Skeletal muscle satellite cell (primary cell): Measurements from ENCODE around the gene FOLR2.

Experiments
- H3K27me3 ChIP-seq: 2 replicates; pipeline ENCODE4 v1.7.0; 2013; ENCODE audit warnings: low read length; ENCODE audit not compliant: control insufficient read depth, insufficient read depth
- H3K36me3 ChIP-seq: 2 replicates; pipeline ENCODE4 v1.7.0; 2013; ENCODE audit warnings: mild to moderate bottlenecking, control low read depth, low read length; ENCODE audit not compliant: insufficient read depth
- H3K4me1 ChIP-seq: 2 replicates; pipeline ENCODE4 v1.7.0; 2013; ENCODE audit warnings: low read length; ENCODE audit not compliant: control insufficient read depth, insufficient read depth
- H3K4me2 ChIP-seq: 2 replicates; pipeline ENCODE4 v1.7.0; 2013; ENCODE audit warnings: mild to moderate bottlenecking, low read length
- H3K4me3 ChIP-seq: 2 replicates; pipeline ENCODE4 v1.7.0; 2013; ENCODE audit warnings: low read length
- H3K9ac ChIP-seq: 2 replicates; pipeline ENCODE4 v1.7.0; 2013; ENCODE audit warnings: mild to moderate bottlenecking, low read depth, low read length, moderate library complexity
- H3K9me3 ChIP-seq: replicated peaks from 2 replicates; pipeline ENCODE4 v1.7.0; 2013; ENCODE audit warnings: mild to moderate bottlenecking, control low read depth, low read length

The FOLR2 gene

GRCh38 chr11:72233056-72233772, 16.6 kb downstream of the FOLR2 start:
- peaks cover under 1% of the 10 kb centered on the region for H3K4me1 ChIP-seq
- peaks cover 96% of the 10 kb centered on the region for H3K36me3 ChIP-seq
- no peak overlapping the region for H3K9ac ChIP-seq
- H3K4me3 ChIP-seq, result no peak overlapping the region
- H3K27me3 ChIP-seq, result no peaks in the 10 kb centered on the region
- H3K9me3 ChIP-seq, result no peaks in the 10 kb centered on the region
- no peak overlapping the region for H3K4me2 ChIP-seq

GRCh38 chr11:72233773-72234513, 17.3 kb downstream of the FOLR2 start:
- Histone ChIP-seq H3K4me3 (no peak overlapping the region), H3K27me3 (no peaks in the 10 kb centered on the region), H3K36me3 (peaks cover 96% of the 10 kb centered on the region), H3K4me2 (no peak overlapping the region), H3K9me3 (no peaks in the 10 kb centered on the region), H3K4me1 (peaks cover under 1% of the 10 kb centered on the region), H3K9ac (no peak overlapping the region)

DNA sequence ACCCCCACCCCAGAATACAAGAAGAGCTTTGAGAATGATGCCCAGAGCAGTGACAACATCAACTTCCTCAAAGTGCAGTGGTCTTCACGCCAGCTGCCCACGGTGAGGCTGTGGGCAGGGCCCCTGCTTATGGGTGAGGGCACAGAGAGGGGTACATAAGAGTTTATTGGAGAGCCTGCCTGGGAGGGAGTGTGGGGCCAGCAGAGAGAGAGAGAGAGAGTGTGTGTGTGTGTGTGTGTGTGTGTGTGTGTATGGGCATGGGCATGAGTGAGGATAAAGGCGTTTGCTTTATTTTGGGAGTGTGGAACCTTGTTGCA, 17.9 kb downstream of the FOLR2 start:
- H3K9ac ChIP-seq, result no peak overlapping the region
- H3K4me3 ChIP-seq, result no peak overlapping the region
- peaks cover 91% of the 10 kb centered on the region for H3K36me3 ChIP-seq
- H3K4me2 ChIP-seq, result no peak overlapping the region
- H3K4me1 ChIP-seq, result peaks cover 6% of the 10 kb centered on the region
- no peaks in the 10 kb centered on the region for H3K9me3 ChIP-seq
- peaks cover 1% of the 10 kb centered on the region for H3K27me3 ChIP-seq

GRCh38 chr11:72234920-72235319, 18.3 kb downstream of the FOLR2 start:
- no peak overlapping the region for H3K4me3 ChIP-seq
- H3K9ac ChIP-seq, result no peak overlapping the region
- peaks cover 4% of the 10 kb centered on the region for H3K27me3 ChIP-seq
- no peak overlapping the region for H3K4me2 ChIP-seq
- H3K4me1 ChIP-seq, result peaks cover 10% of the 10 kb centered on the region
- peaks cover 86% of the 10 kb centered on the region for H3K36me3 ChIP-seq
- H3K9me3 ChIP-seq, result no peaks in the 10 kb centered on the region

DNA sequence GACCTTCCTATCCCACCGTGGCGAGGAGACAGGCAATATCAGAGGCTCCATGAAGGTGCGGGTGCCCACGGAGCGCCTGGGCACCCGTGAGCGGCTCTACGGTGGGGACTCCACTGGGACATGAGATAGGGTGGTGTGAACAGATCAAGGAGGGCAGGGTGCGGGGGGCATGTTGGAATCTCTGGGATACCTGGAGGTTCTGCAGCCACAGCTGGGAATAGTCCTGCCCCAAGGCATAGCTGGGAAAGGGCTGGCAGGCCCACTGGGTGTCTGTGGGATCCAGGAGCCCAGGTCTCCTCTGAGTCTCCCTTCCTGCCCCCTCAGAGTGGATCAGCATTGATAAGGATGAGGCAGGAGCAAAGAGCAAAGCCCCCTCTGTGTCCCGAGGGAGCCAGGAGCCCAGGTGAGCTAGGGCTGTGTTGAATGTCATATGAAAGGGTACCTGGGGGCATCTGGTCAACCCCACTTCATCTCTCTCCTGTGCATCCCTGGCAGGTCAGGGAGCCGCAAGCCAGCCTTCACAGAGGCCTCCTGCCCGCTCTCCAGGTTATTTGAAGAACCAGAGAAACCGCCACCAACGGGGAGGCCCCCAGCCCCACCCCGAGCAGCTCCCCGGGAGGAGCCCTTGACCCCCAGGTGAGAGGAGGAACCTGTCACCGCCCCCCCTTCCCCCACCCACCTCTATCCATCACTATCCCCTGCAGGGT, 18.9 kb downstream of the FOLR2 start:
- Histone ChIP-seq H3K4me1 (peaks cover 16% of the 10 kb centered on the region), H3K27me3 (peaks cover 9% of the 10 kb centered on the region), H3K9ac (no peak overlapping the region), H3K4me2 (no peak overlapping the region), H3K4me3 (no peak overlapping the region), H3K9me3 (no peaks in the 10 kb centered on the region), H3K36me3 (peaks cover 80% of the 10 kb centered on the region)

DNA sequence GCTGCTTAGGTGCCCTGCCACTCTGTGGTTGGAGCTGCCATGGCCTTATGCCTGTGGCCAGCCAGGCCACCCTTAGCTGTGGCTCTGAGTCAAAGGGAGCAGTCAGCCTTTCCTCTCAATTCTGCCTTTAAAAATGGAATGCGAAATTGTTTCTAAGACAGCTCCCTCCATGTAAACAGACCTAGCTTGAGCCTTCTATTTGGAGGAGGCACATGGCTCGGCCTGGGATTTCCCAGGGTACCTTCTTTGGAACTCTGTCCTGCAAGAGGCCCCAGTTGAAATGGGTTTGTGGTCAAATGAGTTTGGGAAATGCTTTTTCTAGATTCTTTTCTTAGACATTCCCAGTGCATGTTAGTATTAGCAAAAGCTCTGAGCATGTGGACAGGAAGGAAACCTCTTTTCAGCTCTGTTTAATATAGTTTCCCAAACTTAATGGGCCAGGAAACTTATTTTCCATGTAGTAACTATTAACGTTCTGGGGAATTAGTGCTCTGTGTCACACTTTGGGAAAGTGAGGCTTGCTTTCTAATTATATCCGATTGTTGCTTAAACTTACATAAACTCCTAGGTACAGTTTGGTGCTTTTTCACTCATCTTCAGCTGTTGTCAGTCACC, 19.6 kb downstream of the FOLR2 start:
- H3K27me3 ChIP-seq, result peaks cover 15% of the 10 kb centered on the region
- H3K4me3 ChIP-seq, result no peak overlapping the region
- H3K9me3 ChIP-seq, result no peaks in the 10 kb centered on the region
- H3K4me1 ChIP-seq, result peaks cover 16% of the 10 kb centered on the region
- no peak overlapping the region for H3K4me2 ChIP-seq
- H3K36me3 ChIP-seq, result peaks cover 74% of the 10 kb centered on the region
- H3K9ac ChIP-seq, result no peak overlapping the region

GRCh38 chr11:72236774-72237111, 20.1 kb downstream of the FOLR2 start:
- no peaks in the 10 kb centered on the region for H3K9me3 ChIP-seq
- H3K9ac ChIP-seq, result no peak overlapping the region
- peaks cover 18% of the 10 kb centered on the region for H3K27me3 ChIP-seq
- H3K4me3 ChIP-seq, result no peak overlapping the region
- H3K4me1 ChIP-seq, result peaks cover 16% of the 10 kb centered on the region
- no peak overlapping the region for H3K4me2 ChIP-seq
- H3K36me3 ChIP-seq, result peaks cover 68% of the 10 kb centered on the region

- peaks cover 16% of the 10 kb centered on the region for H3K4me1 ChIP-seq
- peaks cover 24% of the 10 kb centered on the region for H3K27me3 ChIP-seq
- no peak overlapping the region for H3K9ac ChIP-seq
- peaks cover 62% of the 10 kb centered on the region for H3K36me3 ChIP-seq
- H3K4me3 ChIP-seq, result no peak overlapping the region
- H3K4me2 ChIP-seq, result no peak overlapping the region
- no peaks in the 10 kb centered on the region for H3K9me3 ChIP-seq
These were observed 20.7 kb downstream of the FOLR2 start for GRCh38 chr11:72237112-72237931.

DNA sequence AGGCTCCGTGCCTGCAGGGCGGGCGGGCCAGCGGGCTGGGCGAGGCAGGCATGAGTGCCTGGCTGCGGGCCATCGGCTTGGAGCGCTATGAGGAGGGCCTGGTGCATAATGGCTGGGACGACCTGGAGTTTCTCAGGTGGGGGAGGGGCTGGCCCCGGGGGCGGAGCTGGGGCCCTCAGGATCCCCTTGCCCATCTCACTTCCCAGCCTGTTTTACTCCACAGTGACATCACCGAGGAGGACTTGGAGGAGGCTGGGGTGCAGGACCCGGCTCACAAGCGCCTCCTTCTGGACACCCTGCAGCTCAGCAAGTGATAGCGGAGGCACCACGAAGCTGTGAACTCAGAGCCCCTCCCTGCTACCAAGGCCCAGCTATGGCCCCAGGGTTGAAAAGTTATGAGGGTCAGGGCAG, 21.5 kb downstream of the FOLR2 start:
- H3K9me3 ChIP-seq, result no peaks in the 10 kb centered on the region
- H3K36me3 ChIP-seq, result peaks cover 55% of the 10 kb centered on the region
- peaks cover 27% of the 10 kb centered on the region for H3K27me3 ChIP-seq
- no peak overlapping the region for H3K9ac ChIP-seq
- H3K4me1 ChIP-seq, result peaks cover 16% of the 10 kb centered on the region
- no peak overlapping the region for H3K4me3 ChIP-seq
- no peak overlapping the region for H3K4me2 ChIP-seq

DNA sequence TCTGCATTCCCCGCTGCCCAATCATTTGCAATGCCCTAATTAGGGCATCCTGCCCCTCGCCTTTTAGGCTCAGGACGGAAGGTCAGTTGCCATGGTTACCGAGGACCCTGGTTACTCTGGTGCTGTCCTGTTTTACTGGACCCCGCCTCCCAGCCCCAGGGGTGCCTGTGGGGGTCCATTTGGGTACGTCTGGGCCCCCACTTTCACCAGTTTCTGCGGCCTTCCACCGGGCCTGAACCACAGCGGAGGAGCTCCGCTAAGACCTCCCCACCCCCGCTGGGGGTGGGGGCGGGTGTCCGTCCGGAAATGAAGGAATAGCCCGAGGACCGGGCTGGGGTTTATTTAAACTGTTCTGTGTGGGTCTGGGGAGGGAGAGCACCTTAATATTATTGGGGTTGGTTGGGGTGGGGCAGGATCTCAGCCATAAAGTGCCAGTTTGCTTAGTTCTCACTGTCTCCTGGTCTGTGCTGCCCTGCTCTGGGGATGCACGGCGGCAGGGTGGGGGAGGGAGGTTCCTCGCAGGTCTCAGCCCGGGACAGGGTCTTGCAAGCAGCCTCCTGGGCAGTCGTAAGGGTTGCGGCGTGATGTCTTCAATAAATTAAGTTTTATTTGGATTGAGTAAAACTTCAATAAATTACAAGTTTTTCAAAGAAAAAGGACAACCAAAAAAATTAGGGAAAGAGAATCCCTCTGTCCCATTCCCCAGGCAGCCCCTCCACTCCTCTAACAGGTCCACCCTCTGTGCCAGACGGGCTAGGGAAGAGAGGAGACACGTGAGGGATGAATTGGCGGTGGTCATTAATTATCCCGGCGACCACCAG, 22.1 kb downstream of the FOLR2 start:
- peak overlapping the region; percentile 18 for H3K9ac ChIP-seq
- H3K36me3 ChIP-seq, result peaks cover 48% of the 10 kb centered on the region
- H3K4me1 ChIP-seq, result peaks cover 16% of the 10 kb centered on the region
- H3K4me3 ChIP-seq, result no peak overlapping the region
- H3K9me3 ChIP-seq, result no peaks in the 10 kb centered on the region
- H3K4me2 ChIP-seq, result peak overlapping the region; percentile 83
- H3K27me3 ChIP-seq, result peaks cover 34% of the 10 kb centered on the region
